ENCODE data around the gene COX6B1.
"Not testable (repeated sequence)": the region's sequence is repeated elsewhere in the genome, so short reads cannot be mapped to it uniquely, and the experiment has no call there.

Gene COX6B1, protein sequence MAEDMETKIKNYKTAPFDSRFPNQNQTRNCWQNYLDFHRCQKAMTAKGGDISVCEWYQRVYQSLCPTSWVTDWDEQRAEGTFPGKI

DNA sequence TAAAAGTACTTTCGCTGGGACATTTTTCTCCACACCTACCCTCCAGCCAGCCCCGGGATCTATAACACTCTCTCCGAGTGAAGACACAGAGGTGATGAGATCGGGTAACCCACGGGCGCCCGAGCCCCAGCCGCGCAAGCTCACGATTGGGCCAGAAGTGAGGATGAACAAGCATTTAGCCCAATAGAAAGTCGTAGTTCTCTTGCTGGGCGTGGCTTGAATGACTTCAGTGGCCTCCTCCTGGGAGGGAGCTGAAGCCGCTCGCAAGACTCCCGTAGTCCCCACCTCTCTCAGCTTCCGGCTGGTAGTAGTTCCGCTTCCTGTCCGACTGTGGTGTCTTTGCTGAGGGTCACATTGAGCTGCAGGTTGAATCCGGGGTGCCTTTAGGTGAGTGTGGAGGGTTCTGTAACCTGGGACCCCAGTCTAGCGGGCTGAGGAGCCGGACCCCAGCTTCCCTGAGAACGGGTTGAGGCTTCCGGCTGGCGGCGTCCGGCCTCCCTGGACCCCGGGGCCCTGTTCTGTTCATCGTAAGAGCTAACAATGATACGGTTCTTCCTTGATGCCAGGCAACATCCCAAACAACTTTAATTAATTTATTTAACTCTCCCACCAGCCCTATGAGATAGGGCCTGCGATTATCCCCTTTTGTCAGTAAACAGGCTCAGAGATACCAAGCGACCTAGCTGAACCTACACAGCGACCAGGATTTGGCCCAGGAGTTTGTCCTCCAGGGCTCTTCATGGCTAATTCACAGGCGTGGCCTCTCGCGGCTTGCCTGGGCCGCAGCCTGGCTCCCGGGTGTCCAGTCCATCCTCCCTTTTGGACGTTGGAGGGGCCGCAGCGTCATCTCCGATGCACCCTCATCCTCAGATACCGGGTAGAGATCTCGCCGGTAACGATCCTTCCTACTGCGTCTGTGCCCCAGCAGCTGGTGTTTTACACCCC, at the start of gene COX6B1:
Gene COX6B1 (plus strand): TSS at position 307 of the 945 bp plus-strand sequence. CDS start 2,921 bp downstream, outside the sequence.
- DNase-seq = peak; percentile 92

DNA sequence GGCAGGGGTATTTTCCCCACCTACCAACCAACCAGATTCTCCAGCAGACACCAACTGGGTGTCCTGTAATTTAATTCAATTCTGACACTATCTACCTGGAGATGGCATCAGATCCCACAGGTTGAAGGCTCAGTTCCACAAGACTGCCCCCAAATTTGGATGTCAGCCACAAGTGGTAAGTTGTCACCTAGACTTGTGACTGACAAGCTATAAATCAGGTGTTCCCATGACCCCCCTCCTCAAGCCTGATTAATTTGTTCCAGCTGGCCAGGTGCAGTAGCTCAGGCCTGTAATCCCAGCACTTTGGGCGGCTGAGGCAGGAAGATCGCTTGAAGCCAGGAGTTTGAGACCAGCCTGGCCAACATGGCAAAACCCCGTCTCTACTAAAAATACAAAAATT, 46.2 kb upstream of the COX6B1 start:
- DNase-seq = no peak

DNA sequence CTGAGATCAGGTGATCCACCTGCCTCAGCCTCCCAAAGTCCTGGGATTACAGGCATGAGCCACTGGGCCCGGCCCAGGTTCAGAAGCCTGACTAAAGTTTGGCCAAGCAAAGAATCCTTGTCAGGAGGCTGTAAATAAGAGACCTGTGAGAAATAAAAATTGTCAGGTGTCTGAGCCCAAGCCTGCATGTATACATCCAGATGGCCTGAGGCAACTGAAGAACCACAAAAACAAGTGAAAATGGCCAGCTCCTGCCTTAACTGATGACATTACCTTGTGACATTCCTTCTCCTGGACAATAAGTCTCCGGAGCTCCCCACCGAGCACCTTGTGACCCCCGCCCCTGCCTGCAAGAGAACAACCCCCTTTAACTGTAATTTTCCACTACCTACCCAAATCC, 43.7 kb upstream of the COX6B1 start:
- DNase-seq = not testable (repeated sequence)

DNA sequence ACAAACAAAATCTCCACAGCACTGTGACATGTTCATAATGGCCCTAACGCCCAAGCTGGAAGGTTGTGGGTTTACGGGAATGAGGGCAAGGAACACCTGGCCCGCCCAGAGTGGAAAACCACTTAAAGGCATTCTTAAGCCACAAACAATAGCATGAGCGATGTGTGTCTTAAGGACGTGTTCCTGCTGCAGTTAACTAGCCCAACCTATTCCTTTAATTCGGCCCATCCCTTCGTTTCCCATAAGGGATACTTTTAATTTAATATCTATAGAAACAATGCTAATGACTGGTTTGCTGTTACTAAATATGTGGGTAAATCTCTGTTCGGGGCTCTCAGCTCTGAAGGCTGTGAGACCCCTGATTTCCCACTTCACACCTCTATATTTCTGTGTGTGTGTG, 41.0 kb upstream of the COX6B1 start:
- not testable (repeated sequence) for DNase-seq

DNA sequence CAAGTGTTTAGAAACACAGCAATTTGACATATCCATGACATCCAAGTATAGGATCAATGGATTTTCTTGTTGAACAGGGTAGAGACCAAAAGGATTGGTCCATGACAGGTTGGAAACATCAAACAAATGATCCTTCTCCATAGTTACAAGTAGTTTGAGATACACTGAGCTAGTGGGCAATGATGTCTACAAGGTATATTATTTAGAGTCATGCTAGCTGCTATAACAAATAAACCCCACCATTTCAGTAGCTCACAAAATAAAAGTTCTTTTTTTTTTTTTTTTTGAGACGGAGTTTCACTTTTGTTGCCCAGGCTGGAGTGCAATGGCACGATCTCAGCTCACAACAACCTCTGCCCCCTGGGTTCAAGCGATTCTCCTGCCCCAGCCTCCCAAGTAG, 40.5 kb upstream of the COX6B1 start:
- DNase-seq = no peak

DNA sequence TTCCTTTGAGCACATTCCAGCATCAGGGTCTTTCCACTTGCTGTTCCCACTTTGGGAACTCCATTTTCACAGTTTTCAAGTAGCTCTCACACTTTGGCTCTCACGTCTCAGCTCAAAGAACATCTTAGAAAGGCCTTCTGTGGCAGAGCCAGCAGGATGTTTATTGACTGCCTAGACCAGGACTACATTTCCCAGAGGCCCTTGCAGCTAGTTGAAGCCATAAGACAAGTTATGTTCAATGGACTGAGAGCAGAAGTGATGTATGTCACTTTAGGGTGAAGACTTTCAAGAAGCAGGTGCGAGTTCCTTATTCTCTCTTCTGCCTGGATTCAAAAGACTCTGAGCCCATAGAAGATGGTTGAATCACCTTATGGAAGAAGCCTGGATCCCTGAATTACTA, 39.9 kb upstream of the COX6B1 start:
- no peak for DNase-seq

DNA sequence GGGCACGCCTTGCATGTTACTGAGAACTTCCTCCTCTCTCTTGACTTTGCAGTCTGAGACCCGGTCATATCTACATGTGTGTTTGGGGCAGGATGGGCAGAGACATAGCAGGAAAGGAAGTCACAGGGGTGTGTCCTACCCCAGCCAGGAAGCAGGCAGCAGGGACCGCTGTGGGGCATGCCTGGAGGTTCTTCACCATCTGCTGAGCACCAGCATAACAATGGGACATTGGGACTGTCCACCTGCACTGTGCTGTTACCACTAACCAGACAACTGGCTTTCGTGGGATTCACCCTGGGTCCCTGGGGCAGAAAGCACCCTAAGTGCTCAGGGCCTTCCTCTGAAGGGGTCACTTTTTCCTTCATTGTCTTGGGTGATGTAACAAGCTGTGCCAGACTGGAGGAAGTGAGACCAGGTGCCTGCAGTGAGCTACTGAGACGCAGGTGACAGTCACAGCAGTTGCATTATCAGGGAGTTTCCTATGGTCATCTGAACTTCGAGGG, 38.2 kb upstream of the COX6B1 start:
- DNase-seq = no peak

DNA sequence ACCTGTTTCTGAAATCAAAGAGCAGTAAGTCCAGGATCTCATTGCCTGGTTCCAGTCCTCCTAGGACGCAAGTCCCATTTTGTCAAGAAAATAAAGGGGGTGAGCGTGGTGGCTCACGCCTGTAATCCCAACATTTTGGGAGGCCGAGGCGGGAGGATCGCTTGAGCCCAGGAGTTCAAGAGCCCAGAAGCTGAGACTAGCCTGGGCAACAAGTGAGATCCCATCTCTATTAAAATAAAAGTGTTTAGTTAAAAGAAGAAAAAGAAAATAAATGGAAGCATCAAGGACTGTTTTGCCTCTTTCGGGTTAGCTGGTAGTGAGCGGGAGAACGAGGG, 35.9 kb upstream of the COX6B1 start:
- no peak for DNase-seq

DNA sequence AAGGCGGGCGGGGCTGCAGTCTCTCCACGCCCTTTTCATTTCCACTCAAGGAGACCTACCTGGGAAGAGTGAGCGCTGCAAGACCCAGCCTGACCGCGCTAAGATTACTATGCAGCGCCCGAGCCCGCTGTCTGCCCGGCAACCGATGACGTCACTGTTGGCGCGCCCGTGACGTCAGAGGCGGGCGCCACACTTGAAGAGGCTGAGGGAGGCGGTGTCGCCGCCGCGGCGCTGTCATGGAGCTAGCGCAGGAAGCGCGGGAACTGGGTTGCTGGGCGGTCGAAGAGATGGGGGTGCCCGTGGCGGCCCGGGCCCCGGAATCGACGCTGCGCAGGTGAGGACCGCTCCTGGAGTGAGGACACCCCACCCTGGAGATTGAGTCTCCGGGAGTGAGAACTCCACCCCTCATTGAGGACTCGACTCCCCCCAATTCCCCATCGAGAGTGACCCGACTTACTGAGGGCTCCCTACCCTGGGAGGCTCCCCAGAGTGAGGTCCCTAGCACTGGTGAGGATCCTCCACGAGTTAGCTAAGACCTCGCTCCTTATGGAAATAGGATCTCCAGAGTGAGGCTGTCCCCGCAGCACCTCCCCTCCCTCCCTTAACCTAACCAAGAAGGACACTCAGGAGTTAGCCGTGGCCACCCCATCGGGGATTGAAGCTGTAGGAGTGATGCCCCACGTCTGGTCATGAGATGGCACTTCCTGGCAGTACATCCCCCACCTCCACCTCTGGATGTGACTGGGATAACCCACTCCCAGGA, 35.4 kb upstream of the COX6B1 start, which contains the start of gene HAUS5:
Gene HAUS5 (plus strand): TSS at position 177 of the 763 bp plus-strand sequence. CDS start 60 bp downstream, at position 237.
- DNase-seq = peak; percentile 74

DNA sequence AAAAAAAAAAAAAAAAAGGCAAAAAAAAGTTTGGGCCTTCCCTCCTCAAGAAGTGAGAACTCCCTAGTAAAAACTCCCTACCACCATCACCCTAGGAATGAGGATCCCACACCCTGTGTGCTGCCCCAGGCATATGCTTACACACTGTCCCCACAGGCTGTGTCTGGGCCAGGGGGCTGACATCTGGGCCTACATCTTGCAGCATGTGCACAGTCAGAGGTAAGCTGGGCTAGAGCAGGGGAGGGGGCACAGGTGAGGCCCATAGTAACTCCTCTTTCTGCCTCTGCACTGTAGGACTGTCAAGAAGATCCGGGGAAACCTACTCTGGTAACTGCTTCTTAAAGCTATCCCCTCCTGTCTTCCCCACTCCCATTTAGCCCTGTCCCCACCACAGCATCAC, 34.5 kb upstream of the COX6B1 start:
- no peak for DNase-seq

DNA sequence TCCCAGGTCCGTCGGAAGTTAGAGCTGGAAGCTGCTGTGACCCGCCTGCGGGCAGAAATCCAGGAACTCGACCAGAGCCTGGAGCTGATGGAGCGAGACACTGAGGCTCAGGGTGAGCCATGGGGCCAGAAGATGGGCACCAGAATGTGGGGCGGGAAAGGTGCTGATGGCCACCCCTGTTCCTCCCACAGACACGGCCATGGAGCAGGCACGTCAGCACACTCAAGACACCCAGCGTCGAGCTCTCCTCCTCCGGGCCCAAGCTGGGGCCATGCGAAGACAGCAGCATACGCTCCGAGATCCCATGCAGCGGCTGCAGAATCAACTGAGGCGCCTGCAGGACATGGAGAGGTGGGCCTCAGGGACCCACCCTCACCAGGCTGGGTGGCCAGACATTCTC, 33.1 kb upstream of the COX6B1 start:
- DNase-seq = no peak

DNA sequence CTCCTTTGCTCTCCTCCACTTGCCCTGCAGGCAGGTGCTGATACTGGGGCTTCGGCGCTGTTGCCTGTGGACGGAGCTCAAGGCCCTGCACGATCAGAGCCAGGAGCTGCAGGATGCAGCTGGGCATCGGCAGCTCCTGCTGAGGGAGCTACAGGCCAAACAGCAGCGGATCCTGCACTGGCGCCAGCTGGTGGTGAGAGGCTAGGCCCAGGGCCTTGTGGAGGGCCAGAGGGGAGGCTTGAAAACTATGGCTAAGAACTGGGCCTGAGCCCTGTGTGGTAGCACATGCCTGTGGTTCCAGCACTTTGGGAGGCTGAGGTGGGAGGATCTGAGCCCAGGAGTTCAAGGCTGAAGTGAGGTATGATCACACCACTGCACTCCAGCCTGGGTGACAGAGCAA, 29.3 kb upstream of the COX6B1 start:
- DNase-seq = no peak

DNA sequence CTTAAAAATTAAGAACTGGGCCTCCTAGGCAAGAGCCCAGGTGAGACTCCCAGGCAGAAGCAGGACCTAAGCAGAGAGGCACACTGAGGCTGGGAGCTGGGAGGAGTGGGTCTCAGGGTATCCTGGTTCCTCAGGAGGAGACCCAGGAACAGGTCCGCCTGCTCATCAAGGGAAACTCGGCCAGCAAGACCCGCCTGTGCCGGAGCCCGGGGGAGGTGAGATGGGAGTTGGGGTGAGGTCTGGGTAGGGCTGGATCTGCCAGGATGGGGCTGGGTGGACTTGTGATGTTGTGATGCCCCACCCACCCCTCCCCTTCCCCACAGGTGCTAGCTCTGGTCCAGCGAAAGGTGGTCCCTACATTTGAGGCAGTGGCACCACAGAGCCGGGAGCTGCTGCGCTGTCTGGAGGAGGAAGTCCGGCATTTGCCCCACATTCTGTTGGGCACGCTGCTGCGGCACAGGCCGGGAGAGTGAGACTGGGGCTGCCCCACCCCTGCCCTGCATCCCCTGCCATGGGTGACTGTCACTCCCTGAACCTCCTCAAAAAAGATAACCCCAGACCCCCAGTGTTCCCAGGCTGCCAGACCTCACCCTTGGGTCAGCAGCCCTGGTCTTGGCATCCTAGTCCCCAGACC, 28.7 kb upstream of the COX6B1 start:
- DNase-seq = no peak

DNA sequence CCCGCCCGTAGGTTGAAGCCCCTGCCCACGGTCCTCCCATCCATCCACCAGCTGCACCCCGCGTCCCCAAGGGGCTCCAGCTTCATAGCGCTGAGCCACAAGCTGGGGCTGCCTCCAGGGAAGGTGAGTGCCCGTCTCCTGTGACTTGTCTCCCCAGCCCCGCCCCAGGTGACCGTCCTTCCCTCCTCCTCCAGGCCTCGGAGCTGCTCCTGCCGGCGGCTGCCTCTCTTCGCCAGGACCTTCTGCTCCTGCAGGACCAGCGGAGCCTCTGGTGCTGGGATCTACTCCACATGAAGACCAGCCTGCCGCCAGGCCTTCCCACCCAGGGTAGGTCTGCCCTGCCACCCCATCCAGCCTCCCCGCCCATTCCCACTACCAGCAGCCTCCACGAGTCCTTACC, 28.1 kb upstream of the COX6B1 start:
- DNase-seq = no peak

DNA sequence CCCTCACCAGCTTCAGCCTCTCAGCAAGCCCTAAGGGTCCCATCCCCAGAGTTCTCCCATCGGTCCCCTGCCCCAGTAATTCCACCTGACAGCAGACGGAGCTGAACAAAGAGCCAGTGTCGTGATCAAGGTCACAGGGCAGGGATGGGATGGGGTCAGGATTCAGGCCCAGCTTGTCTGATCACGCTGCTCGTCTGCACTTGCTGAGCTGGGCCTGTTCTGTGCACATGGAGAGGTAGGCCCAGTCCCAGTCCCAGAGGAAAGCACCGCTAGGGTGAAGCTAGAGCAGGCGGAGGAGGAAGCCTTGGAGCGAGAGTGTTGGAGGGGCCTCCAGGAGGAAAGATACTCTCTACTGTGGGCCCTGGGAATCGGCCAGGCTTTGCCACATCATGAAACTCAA, 26.4 kb upstream of the COX6B1 start:
- DNase-seq = no peak

DNA sequence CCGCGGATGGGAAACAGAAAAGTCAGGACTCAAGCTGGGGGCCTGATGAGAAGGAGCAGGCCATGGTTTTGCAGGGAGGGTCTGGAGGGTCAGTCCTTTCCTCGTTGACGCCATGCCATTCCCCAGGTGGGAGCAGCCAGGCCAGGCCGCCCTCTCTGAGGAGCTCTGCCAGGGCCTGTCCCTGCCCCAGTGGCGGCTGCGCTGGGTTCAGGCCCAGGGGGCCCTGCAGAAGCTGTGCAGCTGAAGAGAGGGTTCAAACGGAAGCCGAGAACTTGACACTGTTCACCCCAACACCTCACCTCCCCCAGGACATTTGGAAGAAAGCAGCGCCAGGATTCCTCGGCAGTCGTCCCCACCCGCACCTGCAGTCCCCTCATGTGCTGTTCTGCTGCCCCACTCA, 25.4 kb upstream of the COX6B1 start:
- no peak for DNase-seq

DNA sequence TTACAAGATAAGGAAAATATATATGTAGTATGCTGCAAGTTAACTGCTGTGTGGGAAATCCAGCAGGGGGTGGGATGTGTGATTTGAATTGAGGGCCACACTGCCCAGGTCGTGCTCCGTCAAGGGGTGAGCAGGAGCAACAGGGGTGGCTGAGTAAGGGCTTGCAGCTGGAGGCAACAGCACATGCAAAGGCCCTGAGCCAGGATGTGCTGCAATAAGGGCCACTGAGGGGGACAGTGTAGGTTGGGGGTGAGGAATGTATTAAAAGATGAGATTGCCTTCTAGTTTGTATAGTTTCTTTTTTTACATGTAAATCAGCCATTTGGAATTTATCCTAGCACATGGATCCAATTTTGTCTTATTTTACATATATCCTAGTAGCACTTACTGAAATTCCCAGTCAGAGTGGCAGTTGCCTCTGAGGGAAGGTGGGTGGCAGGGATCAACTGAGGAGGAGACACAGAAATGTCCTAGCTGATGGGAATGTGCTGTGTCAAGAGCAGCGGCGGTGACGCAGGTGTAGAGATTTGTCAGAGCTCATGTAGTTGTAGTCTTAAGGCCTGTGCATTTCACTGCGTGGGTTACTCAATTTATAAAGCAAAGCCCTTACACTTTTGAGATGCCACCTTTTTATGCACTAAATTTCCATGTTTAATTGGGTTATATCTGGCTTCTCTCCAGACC, 24.7 kb upstream of the COX6B1 start:
- DNase-seq = no peak

DNA sequence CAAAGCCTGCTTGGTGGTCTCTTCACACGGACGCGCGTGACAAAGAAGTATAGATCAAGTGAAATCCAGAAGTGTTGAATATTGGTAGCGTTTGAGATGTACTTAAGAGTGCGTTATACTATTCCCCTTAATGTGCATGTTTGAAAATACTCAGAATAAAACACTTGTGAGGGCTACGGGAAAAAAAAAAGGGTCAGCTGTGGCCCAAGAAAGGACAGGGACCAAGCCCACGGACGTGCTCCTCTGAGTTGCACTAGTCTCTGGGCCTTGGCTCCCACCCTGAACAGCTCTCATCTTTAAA, 19.9 kb upstream of the COX6B1 start:
- no peak for DNase-seq

DNA sequence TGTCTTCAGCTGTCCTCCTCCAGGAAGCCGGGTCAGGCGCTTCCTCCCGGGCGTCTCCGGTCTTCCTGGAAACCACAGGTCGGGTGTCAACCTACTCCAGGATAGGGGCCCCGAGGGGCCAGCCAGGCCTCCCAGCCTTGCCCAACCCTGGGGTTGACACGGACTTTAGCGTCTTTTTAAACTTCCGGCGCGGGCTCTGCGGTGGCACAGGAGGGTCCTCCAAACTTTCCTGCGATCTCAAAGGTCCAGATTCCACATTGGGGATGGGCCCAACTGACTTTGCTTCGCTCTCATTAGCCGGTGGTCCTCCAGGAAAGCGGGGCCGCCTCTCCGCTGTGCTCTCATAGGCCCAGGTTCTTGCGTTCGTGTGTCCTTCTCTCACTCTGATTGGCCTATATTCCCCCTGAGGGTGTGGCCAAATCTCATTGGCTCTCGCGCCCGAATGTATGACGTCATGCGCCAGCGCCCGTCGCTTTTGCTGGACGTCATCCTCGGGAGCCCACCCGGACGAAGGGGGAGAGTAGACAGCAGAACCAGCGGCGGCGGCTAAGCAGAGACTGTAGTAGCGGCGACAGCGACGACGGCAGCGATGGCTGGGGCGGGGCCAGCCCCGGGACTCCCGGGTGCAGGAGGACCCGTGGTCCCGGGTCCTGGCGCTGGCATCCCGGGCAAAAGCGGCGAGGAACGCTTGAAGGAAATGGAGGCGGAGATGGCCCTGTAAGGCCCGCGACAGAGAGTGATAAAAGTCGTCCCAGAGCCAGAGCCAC, 19.4 kb upstream of the COX6B1 start, which contains the start of gene RBM42:
Gene RBM42 (plus strand): TSS at position 472 of the 767 bp plus-strand sequence. CDS start 118 bp downstream, at position 590.
- DNase-seq = peak; percentile 91

DNA sequence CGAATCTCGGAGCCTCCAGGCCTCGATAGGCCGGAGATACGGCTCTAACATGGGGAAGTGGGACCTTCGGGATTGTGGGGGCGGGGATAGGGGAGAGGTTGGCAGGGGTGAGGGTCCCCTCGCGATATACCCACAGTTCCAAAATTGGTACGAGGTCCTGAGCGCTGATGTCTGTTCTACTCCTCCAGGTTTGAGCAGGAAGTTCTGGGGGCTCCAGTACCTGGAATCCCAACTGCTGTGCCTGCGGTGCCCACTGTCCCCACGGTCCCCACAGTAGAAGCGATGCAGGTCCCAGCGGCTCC, 18.8 kb upstream of the COX6B1 start:
- no peak for DNase-seq

DNA sequence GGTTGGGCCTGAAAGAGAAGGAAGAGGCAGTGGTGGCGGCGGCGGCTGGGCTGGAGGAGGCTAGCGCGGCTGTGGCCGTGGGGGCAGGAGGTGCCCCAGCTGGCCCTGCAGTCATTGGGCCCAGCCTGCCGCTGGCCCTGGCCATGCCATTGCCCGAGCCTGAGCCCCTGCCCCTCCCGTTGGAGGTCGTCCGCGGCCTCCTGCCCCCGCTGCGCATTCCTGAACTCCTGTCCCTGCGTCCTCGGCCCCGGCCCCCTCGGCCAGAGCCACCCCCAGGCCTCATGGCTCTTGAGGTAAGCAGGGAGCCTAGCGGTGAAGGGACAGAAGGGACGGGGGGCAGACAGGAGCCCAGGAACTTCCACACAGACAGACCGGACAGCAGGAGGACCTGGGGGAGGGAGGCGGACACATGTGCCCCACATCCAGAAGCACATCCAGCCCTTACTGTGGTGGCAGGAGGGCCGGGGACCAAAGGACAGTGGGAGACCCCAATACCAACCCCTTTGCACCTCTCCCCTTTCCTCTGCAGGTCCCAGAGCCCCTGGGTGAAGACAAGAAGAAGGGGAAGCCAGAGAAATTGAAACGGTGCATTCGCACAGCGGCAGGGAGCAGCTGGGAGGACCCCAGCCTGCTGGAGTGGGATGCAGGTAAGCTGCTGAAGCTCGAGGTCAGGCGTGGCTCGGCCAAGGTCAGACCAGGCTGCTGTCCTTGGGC, 14.2 kb upstream of the COX6B1 start:
- no peak for DNase-seq
